GM12878 (cell line): ENCODE measurements around the gene BACE2. TPM values are rescaled to one million over a fixed set of nuclear protein-coding genes. Genes with fewer than 3 reads are reported as not detected.

ENCODE experiments used
- CHD2 ChIP-seq: IDR thresholded peaks from 2 replicates; pipeline ENCODE4 v1.6.1; 2011; ENCODE audit warnings: low read depth, low read length, improper control_type of control experiment, borderline replicate concordance
- DPF2 ChIP-seq: fragments of 450-650 bp; IDR thresholded peaks from 2 replicates; pipeline ENCODE4 v1.6.1; 2017; ENCODE audit warnings: mild to moderate bottlenecking
- ELK1 ChIP-seq: IDR thresholded peaks from 2 replicates; pipeline ENCODE4 v1.6.1; 2012; ENCODE audit warnings: low read depth, low read length, improper control_type of control experiment
- IKZF2 ChIP-seq, 2 experiments: fragments of 450-650 bp; IDR thresholded peaks; 2 replicates each; pipeline ENCODE4 v1.6.1; 2017; ENCODE audit warnings: mild to moderate bottlenecking in 2 of 2, moderate library complexity in 2 of 2
- JUND ChIP-seq: IDR thresholded peaks from 2 replicates; pipeline ENCODE4 v1.6.1; 2012; ENCODE audit warnings: low read depth, mild to moderate bottlenecking, low read length, improper control_type of control experiment, moderate library complexity
- MEF2A ChIP-seq: IDR thresholded peaks from 2 replicates; pipeline ENCODE4 v1.6.1; 2011; ENCODE audit warnings: low read depth, mild to moderate bottlenecking, low read length, moderate library complexity; ENCODE audit not compliant: insufficient read depth
- MTA3 ChIP-seq: IDR thresholded peaks from 2 replicates; pipeline ENCODE4 v1.6.1; 2012; ENCODE audit warnings: low read length, inconsistent platforms, borderline replicate concordance
- NFYA ChIP-seq: IDR thresholded peaks from 2 replicates; pipeline ENCODE4 v1.6.1; 2011; ENCODE audit warnings: low read depth, mild to moderate bottlenecking, low read length, improper control_type of control experiment, borderline replicate concordance
- RAD21 ChIP-seq: IDR thresholded peaks from 2 replicates; pipeline ENCODE4 v1.6.1; 2011; ENCODE audit warnings: mild to moderate bottlenecking, low read depth, low read length, moderate library complexity; ENCODE audit not compliant: insufficient read depth
- SMAD1 ChIP-seq: fragments of 450-650 bp; IDR thresholded peaks from 2 replicates; pipeline ENCODE4 v1.6.1; 2018; ENCODE audit warnings: mild to moderate bottlenecking, low read depth; ENCODE audit not compliant: partially characterized antibody
- ZBTB11 ChIP-seq: fragments of 450-650 bp; formaldehyde crosslinking; IDR thresholded peaks from 2 replicates; pipeline ENCODE4 v1.5.0; 2022; ENCODE audit warnings: mild to moderate bottlenecking, missing genetic modification characterization
- ZNF687 ChIP-seq: fragments of 450-650 bp; IDR thresholded peaks from 2 replicates; pipeline ENCODE4 v1.6.1; 2017; ENCODE audit warnings: mild to moderate bottlenecking, moderate library complexity
- polyA plus RNA-seq, 11 experiments: library from polyadenylated mRNA; depleted of rRNA in 4 of 11; unstranded in 6 of 11; stranded (reverse) in 5 of 11; fragments of >200 nt; fragmentation: Nextera tagmentation in 4 of 11; fragmentation: Illumina TruSeq in 1 of 11; extraction: Ambion mirVana in 4 of 11; extraction: Trizol in 1 of 11; gene quantifications; 1 replicate in 1 of 11; 2 replicates in 10 of 11; pipeline versions ENCODE4 v1.2.1 to v1.2.3, GENCODE V29; 2011 to 2016; ENCODE audit warnings: inconsistent platforms in 2 of 11, missing spikeins in 2 of 11, low read depth in 1 of 11
- total RNA-seq, 4 experiments: library from RNA; depleted of rRNA in 3 of 4; stranded (reverse); fragments of >200 nt in 3 of 4; fragmentation: Illumina TruSeq in 1 of 4; extraction: Trizol in 1 of 4; gene quantifications; 2 replicates each; pipeline versions ENCODE4 v1.2.1 to v1.2.3, GENCODE V29; 2013 to 2021

BACE2 gene
- total and polyA plus RNA-seq, 10 of the 15 experiments (the other 5 are each of a cell fraction or from before 2014, with no cell fraction given), result 0.04 to 0.69 (median 0.18) TPM; not detected in 5

GRCh38 chr21:41227357-41228005 lies 59.5 kb downstream of the BACE2 start (continued):
- no peak for TF ChIP-seq ZNF687
- no peak for TF ChIP-seq JUND
- no peak for TF ChIP-seq RAD21
- TF ChIP-seq MTA3, result no peak
- TF ChIP-seq IKZF2 (IDR thresholded peaks at IDR 0.05), result no peak
- no peak for TF ChIP-seq CHD2
- TF ChIP-seq SMAD1, result no peak
- TF ChIP-seq NFYA, result no peak
- TF ChIP-seq ZBTB11 (CRISPR knock-in tag), result no peak
- TF ChIP-seq ELK1, result no peak
- no peak for TF ChIP-seq MEF2A
- TF ChIP-seq DPF2, result no peak
